Chondrocyte (in vitro differentiated cells): ENCODE data around the gene SMURF2. TPM values are rescaled to one million over a fixed set of nuclear protein-coding genes. Genes with fewer than 3 reads are reported as not detected.

Experiments used
- DNase-seq: peaks from one replicate; pipeline ENCODE4 v3.0.0; 2021; ENCODE audit warnings: mixed read lengths, low spot score
- H3K27ac Mint-ChIP-seq: one replicate; pipeline ENCODE4 v1.8.0; 2021; ENCODE audit warnings: mild to moderate bottlenecking, moderate library complexity, mixed read lengths; ENCODE audit not compliant: unreplicated experiment
- H3K27me3 Mint-ChIP-seq: 2 replicates; pipeline ENCODE4 v1.8.0; 2021; ENCODE audit warnings: low read depth, mixed read lengths
- H3K36me3 Mint-ChIP-seq: 2 replicates; pipeline ENCODE4 v1.8.0; 2021; ENCODE audit warnings: low read depth, mixed read lengths
- H3K4me1 Mint-ChIP-seq: 2 replicates; pipeline ENCODE4 v1.8.0; 2021; ENCODE audit warnings: low read depth, mild to moderate bottlenecking, mixed read lengths
- H3K4me3 Mint-ChIP-seq: one replicate; pipeline ENCODE4 v1.8.0; 2021; ENCODE audit warnings: mild to moderate bottlenecking, moderate library complexity, mixed read lengths; ENCODE audit not compliant: unreplicated experiment
- H3K9me3 Mint-ChIP-seq: 2 replicates; pipeline ENCODE4 v1.8.0; 2021; ENCODE audit warnings: low read depth, mixed read lengths
- CTCF ChIP-seq: fragments of 200-600 bp; sonication (generic); IDR thresholded peaks from 2 replicates; pipeline ENCODE4 v1.5.0; 2021; ENCODE audit warnings: antibody characterized with exemption, mild to moderate bottlenecking, moderate library complexity
- total RNA-seq: library from RNA; stranded (reverse); gene quantifications from 3 replicates; pipeline ENCODE4 v1.2.1, GENCODE V29; 2021

SMURF2 gene
- total RNA-seq, 1 donor from 2014 or later = 36.2 TPM

GRCh38 chr17:64598672-64599071 lies 63.4 kb downstream of the SMURF2 start:
- H3K9me3 Mint-ChIP-seq = no peaks in the 10 kb centered on the region
- no peaks in the 10 kb centered on the region for H3K27me3 Mint-ChIP-seq
- H3K4me3 Mint-ChIP-seq = no peak overlapping the region
- DNase-seq = no peak
- H3K27ac Mint-ChIP-seq = no peak overlapping the region
- peaks cover 7% of the 10 kb centered on the region for H3K36me3 Mint-ChIP-seq
- no peak for TF ChIP-seq CTCF
- peaks cover 20% of the 10 kb centered on the region for H3K4me1 Mint-ChIP-seq

GRCh38 chr17:64596988-64597387 lies 65.1 kb downstream of the SMURF2 start:
- Mint-ChIP-seq H3K9me3 (no peaks in the 10 kb centered on the region), H3K27ac (no peak overlapping the region), H3K27me3 (no peaks in the 10 kb centered on the region), H3K4me1 (peaks cover 10% of the 10 kb centered on the region), H3K36me3 (peaks cover 10% of the 10 kb centered on the region), H3K4me3 (no peak overlapping the region)
- DNase-seq = no peak
- TF ChIP-seq CTCF = no peak

- Mint-ChIP-seq H3K4me3 (no peak overlapping the region), H3K9me3 (no peaks in the 10 kb centered on the region), H3K27me3 (no peaks in the 10 kb centered on the region), H3K36me3 (peaks cover 10% of the 10 kb centered on the region), H3K4me1 (peaks cover 10% of the 10 kb centered on the region), H3K27ac (peak overlapping the region; percentile 32)
- DNase-seq = no peak
- TF ChIP-seq CTCF = no peak
Measured at GRCh38 chr17:64596439-64596838, 65.7 kb downstream of the SMURF2 start.

- no peak for DNase-seq
- Mint-ChIP-seq H3K36me3 (peaks cover 13% of the 10 kb centered on the region), H3K4me3 (no peak overlapping the region), H3K27ac (no peak overlapping the region), H3K9me3 (no peaks in the 10 kb centered on the region), H3K4me1 (no peaks in the 10 kb centered on the region), H3K27me3 (no peaks in the 10 kb centered on the region)
- no peak for TF ChIP-seq CTCF
Measured at GRCh38 chr17:64591944-64592343, 70.2 kb downstream of the SMURF2 start.

- H3K9me3 Mint-ChIP-seq = no peaks in the 10 kb centered on the region
- no peak overlapping the region for H3K4me3 Mint-ChIP-seq
- DNase-seq = no peak
- no peak for TF ChIP-seq CTCF
- peaks cover 18% of the 10 kb centered on the region for H3K36me3 Mint-ChIP-seq
- no peaks in the 10 kb centered on the region for H3K27me3 Mint-ChIP-seq
- H3K27ac Mint-ChIP-seq = no peak overlapping the region
- no peaks in the 10 kb centered on the region for H3K4me1 Mint-ChIP-seq
Measured at GRCh38 chr17:64585146-64585545, 77.0 kb downstream of the SMURF2 start.
